Measurements from ENCODE around the gene LNP1. TPM values are rescaled to one million over a fixed set of nuclear protein-coding genes. Genes with fewer than 3 reads are reported as not detected.

LNP1 gene
- total RNA-seq, 2 experiments from 2014 or later = 8.9 to 12.7 TPM

GRCh38 chr3:100455841-100456550 is 54.7 kb downstream of the LNP1 start:
- Histone ChIP-seq H3K36me3 (ENCODE audit: insufficient read depth, low read length) (no peaks in the 10 kb centered on the region), H3K4me1 (ENCODE audit: insufficient read depth, low read length, poor library complexity, severe bottlenecking) (peaks cover 16% of the 10 kb centered on the region), H3K9me2 (ENCODE audit: insufficient read depth, low read length) (no peaks in the 10 kb centered on the region), H3K79me2 (ENCODE audit: insufficient read depth, low read depth, low read length) (no peaks in the 10 kb centered on the region), H3K9me3 (ENCODE audit: low read length) (no peaks in the 10 kb centered on the region), H2AFZ (ENCODE audit: low read length) (peak overlapping the region; percentile 34; the same call in 1 of the 2 replicates), H3K27ac (ENCODE audit: low read depth, low read length, poor library complexity, severe bottlenecking) (no peak overlapping the region), H4K20me1 (ENCODE audit: insufficient read depth, low read length) (no peaks in the 10 kb centered on the region), H3K4me3 (ENCODE audit: low read depth, low read length, poor library complexity, severe bottlenecking) (no peak overlapping the region), H3K4me2 (ENCODE audit: low read length) (peak overlapping the region; percentile 50)
- TF ChIP-seq, protein P1, sequence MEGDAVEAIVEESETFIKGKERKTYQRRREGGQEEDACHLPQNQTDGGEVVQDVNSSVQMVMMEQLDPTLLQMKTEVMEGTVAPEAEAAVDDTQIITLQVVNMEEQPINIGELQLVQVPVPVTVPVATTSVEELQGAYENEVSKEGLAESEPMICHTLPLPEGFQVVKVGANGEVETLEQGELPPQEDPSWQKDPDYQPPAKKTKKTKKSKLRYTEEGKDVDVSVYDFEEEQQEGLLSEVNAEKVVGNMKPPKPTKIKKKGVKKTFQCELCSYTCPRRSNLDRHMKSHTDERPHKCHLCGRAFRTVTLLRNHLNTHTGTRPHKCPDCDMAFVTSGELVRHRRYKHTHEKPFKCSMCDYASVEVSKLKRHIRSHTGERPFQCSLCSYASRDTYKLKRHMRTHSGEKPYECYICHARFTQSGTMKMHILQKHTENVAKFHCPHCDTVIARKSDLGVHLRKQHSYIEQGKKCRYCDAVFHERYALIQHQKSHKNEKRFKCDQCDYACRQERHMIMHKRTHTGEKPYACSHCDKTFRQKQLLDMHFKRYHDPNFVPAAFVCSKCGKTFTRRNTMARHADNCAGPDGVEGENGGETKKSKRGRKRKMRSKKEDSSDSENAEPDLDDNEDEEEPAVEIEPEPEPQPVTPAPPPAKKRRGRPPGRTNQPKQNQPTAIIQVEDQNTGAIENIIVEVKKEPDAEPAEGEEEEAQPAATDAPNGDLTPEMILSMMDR (conservative IDR thresholded peaks at IDR 0.05; ENCODE audit: low read length) = no peak
- TF ChIP-seq EZH2phosphoT487 (IDR thresholded peaks at IDR 0.05; ENCODE audit: borderline replicate concordance, low read depth, low read length) = no peak
- POLR2A ChIA-PET = interaction anchor here (0.6 to 1.5 kb wide), 8 partner anchors 17 to 283 kb away, joined by 3 to 5 read pairs (median 4); partner anchors contain the start of genes LNP1 and TOMM70
- BruUV-seq (replicated peaks) = no TSS peak
- intact Hi-C loops (cut with micrococcal nuclease; ENCODE audit: unreplicated experiment) = no loop called here
- CTCF ChIA-PET (ENCODE audit: unreplicated experiment) = no interaction called here
- peak; percentile 62 for DNase-seq (ENCODE audit: low spot score)

GRCh38 chr3:100456745-100457144 is 55.4 kb downstream of the LNP1 start:
- H4K20me1 ChIP-seq (ENCODE audit: insufficient read depth, low read length) = no peaks in the 10 kb centered on the region
- no peaks in the 10 kb centered on the region for H3K9me3 ChIP-seq (ENCODE audit: low read length)
- no peak overlapping the region for H3K4me3 ChIP-seq (ENCODE audit: low read depth, low read length, poor library complexity, severe bottlenecking)
- no peak overlapping the region for H3K27ac ChIP-seq (ENCODE audit: low read depth, low read length, poor library complexity, severe bottlenecking)
- no peak overlapping the region for H3K4me2 ChIP-seq (ENCODE audit: low read length)
- TF ChIP-seq, protein P1 (conservative IDR thresholded peaks at IDR 0.05; ENCODE audit: low read length) = no peak
- TF ChIP-seq EZH2phosphoT487 (IDR thresholded peaks at IDR 0.05; ENCODE audit: borderline replicate concordance, low read depth, low read length) = no peak
- peaks cover 16% of the 10 kb centered on the region for H3K4me1 ChIP-seq (ENCODE audit: insufficient read depth, low read length, poor library complexity, severe bottlenecking)
- DNase-seq (ENCODE audit: low spot score) = no peak
- intact Hi-C loops (cut with micrococcal nuclease; ENCODE audit: unreplicated experiment) = no loop called here
- ChIA-PET CTCF (ENCODE audit: unreplicated experiment) (no interaction called here), POLR2A (interaction anchor here (0.9 to 1.5 kb wide), 3 partner anchors 18 to 55 kb away, joined by 4 to 5 read pairs (median 5); partner anchors contain the start of genes LNP1 and TOMM70)
- H2AFZ ChIP-seq (ENCODE audit: low read length) = no peak overlapping the region
- no TSS peak for BruUV-seq (replicated peaks)
- H3K9me2 ChIP-seq (ENCODE audit: insufficient read depth, low read length) = no peaks in the 10 kb centered on the region
- no peaks in the 10 kb centered on the region for H3K36me3 ChIP-seq (ENCODE audit: insufficient read depth, low read length)
- no peaks in the 10 kb centered on the region for H3K79me2 ChIP-seq (ENCODE audit: insufficient read depth, low read depth, low read length)

DNA sequence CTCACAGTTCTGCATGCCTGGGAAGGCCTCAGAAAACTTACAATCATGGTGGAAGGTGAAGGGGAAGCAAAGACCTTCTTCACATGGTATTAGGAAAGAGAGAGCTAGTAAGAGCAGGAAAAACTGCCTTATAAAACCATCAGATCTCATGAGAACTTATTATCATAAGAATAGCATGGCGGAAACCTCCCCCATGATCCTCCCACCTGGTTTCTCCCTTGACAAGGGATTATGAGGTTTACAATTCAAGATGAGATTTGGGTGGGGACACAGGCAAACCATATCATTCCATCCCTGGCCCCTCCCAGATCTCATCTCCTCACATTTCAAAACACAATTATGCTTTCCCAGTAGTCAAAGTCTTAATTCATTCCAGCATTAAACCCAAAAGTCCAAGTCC is 56.5 kb downstream of the LNP1 start:
- no peak overlapping the region for H2AFZ ChIP-seq (ENCODE audit: low read length)
- no peaks in the 10 kb centered on the region for H4K20me1 ChIP-seq (ENCODE audit: insufficient read depth, low read length)
- no peak for DNase-seq (ENCODE audit: low spot score)
- H3K4me3 ChIP-seq (ENCODE audit: low read depth, low read length, poor library complexity, severe bottlenecking) = no peak overlapping the region
- no peak overlapping the region for H3K27ac ChIP-seq (ENCODE audit: low read depth, low read length, poor library complexity, severe bottlenecking)
- TF ChIP-seq EZH2phosphoT487 (IDR thresholded peaks at IDR 0.05; ENCODE audit: borderline replicate concordance, low read depth, low read length) = no peak
- TF ChIP-seq, protein P1 (conservative IDR thresholded peaks at IDR 0.05; ENCODE audit: low read length) = no peak
- H3K36me3 ChIP-seq (ENCODE audit: insufficient read depth, low read length) = no peaks in the 10 kb centered on the region
- H3K4me1 ChIP-seq (ENCODE audit: insufficient read depth, low read length, poor library complexity, severe bottlenecking) = peaks cover 16% of the 10 kb centered on the region
- H3K9me3 ChIP-seq (ENCODE audit: low read length) = no peaks in the 10 kb centered on the region
- ChIA-PET POLR2A (interaction anchor here (0.6 to 0.7 kb wide), 2 partner anchors 274 to 339 kb away, joined by 3 to 4 read pairs; no protein-coding TSS in a partner anchor), CTCF (ENCODE audit: unreplicated experiment) (no interaction called here)
- no peaks in the 10 kb centered on the region for H3K9me2 ChIP-seq (ENCODE audit: insufficient read depth, low read length)
- H3K4me2 ChIP-seq (ENCODE audit: low read length) = no peak overlapping the region
- no peaks in the 10 kb centered on the region for H3K79me2 ChIP-seq (ENCODE audit: insufficient read depth, low read depth, low read length)
- intact Hi-C loops (cut with micrococcal nuclease; ENCODE audit: unreplicated experiment) = no loop called here
- no TSS peak for BruUV-seq (replicated peaks)

Measured in OCI-LY7 (cell line).